Spleen (tissue), 11 donors: ENCODE results near the gene CRTC2. TPM values are rescaled to one million over a fixed set of nuclear protein-coding genes. Genes with fewer than 3 reads are reported as not detected.

Experiments
- DNase-seq: peaks from one replicate; pipeline ENCODE4 v3.0.0-alpha.2; 2020
- H3K27ac ChIP-seq, 8 donors: fragments of 200-600 bp; sonication (generic) in 7 of 8; 1 replicate in 4 of 8; 2 replicates in 4 of 8; pipeline versions ENCODE4 v1.5.0 to v1.8.0; 2016 to 2021; ENCODE audit warnings: inconsistent platforms in 4 of 8, mild to moderate bottlenecking in 4 of 8, moderate library complexity in 1 of 8
- H3K27me3 ChIP-seq, 7 donors: fragments of 200-600 bp; sonication (generic) in 6 of 7; replicated peaks in 1 of 7; 1 replicate in 4 of 7; 2 replicates in 3 of 7; pipeline versions ENCODE4 v1.5.0 to v1.8.0; 2016 to 2021; ENCODE audit warnings: inconsistent platforms in 3 of 7, mild to moderate bottlenecking in 1 of 7
- H3K36me3 ChIP-seq, 6 donors: fragments of 200-600 bp; sonication (generic) in 5 of 6; 1 replicate in 4 of 6; 2 replicates in 2 of 6; pipeline versions ENCODE4 v1.5.0 to v1.8.0; 2016 to 2021; ENCODE audit warnings: inconsistent platforms in 2 of 6
- H3K4me1 ChIP-seq, 6 donors: fragments of 200-600 bp; sonication (generic) in 5 of 6; 1 replicate in 3 of 6; 2 replicates in 3 of 6; pipeline versions ENCODE4 v1.5.0 to v1.8.0; 2016 to 2021; ENCODE audit warnings: inconsistent platforms in 3 of 6
- H3K4me3 ChIP-seq, 8 donors: fragments of 200-600 bp; sonication (generic) in 7 of 8; 1 replicate in 4 of 8; 2 replicates in 4 of 8; pipeline versions ENCODE4 v1.5.0 to v1.8.0; 2016 to 2021; ENCODE audit warnings: inconsistent platforms in 4 of 8, mild to moderate bottlenecking in 4 of 8, moderate library complexity in 2 of 8
- H3K9me3 ChIP-seq, 8 donors: fragments of 200-600 bp; sonication (generic) in 7 of 8; 1 replicate in 4 of 8; 2 replicates in 4 of 8; pipeline versions ENCODE4 v1.5.0 to v1.8.0; 2016 to 2021; ENCODE audit warnings: inconsistent platforms in 4 of 8
- CTCF ChIP-seq, 11 experiments: fragments of 200-600 bp in 7 of 11; fragments of 450-650 bp in 4 of 11; sonication (generic) in 4 of 11; IDR thresholded peaks in 8 of 11; conservative IDR thresholded peaks in 3 of 11; 1 replicate in 7 of 11; 2 replicates in 4 of 11; pipeline versions ENCODE4 v1.4.0 to v1.8.0; 2016 to 2021; ENCODE audit warnings: antibody characterized with exemption in 11 of 11, inconsistent platforms in 4 of 11, mild to moderate bottlenecking in 1 of 11
- POLR2A ChIP-seq, 3 donors: fragments of 450-650 bp; IDR thresholded peaks; one replicate each; pipeline ENCODE4 v1.5.1; 2017; ENCODE audit warnings: antibody characterized with exemption in 3 of 3, mild to moderate bottlenecking in 1 of 3
- POLR2AphosphoS5 ChIP-seq, 3 donors: sonication (generic); formaldehyde crosslinking; IDR thresholded peaks; one replicate each; pipeline ENCODE4 v1.5.1; 2017; ENCODE audit warnings: antibody characterized with exemption in 3 of 3
- WGBS, 5 donors: extraction: QIAGEN DNeasy Blood & Tissue Kit in 3 of 5; methylation state at CpG; one replicate each; pipeline versions ENCODE4 v1.1.5 to v1.1.7; 2013 to 2018; 5-methylcytosine and 5-hydroxymethylcytosine counted together
- intact Hi-C: fragments of 100-400 bp; cut with DNase I; formaldehyde crosslinking; loops from one replicate; pipeline ENCODE4 v1.15.0; 2023; ENCODE audit warnings: low total_unique reads
- microRNA-seq, 3 donors: library from miRNA; unstranded; fragments of <30 nt; microRNA quantifications; one replicate each; pipeline versions ENCODE4 to v1.1.0, GENCODE V29; 2019 to 2020
- polyA plus RNA-seq, 3 donors: library from polyadenylated mRNA; stranded (reverse); fragments of 200-250 nt; gene quantifications; one replicate each; pipeline ENCODE4 v1.2.1, GENCODE V29; 2013
- small RNA-seq, 4 donors: library from RNA; depleted of rRNA; stranded (forward); fragments of <200 nt; gene quantifications; one replicate each; pipeline ENCODE3, GENCODE V24; 2016
- total RNA-seq, 7 donors: library from RNA; depleted of rRNA in 3 of 7; stranded (reverse); fragments of >200 nt in 3 of 7; fragmentation: NEBNext Ultra II Directional in 4 of 7; extraction: Animal tissue kit (Norgen Biotek cat#: 25700) in 4 of 7; gene quantifications; one replicate each; pipeline versions ENCODE4 v1.1.0 to v1.2.1, GENCODE V29; 2016 to 2021
- donor health status: healthy with polysubstance abuse.
- donor health status: DM: no; HTN: no; CAD: no; lungs with moderate emphysema.
- donor health status: DM: no; HTN: no; CAD: no.
- donor health status: Bipolar disorder and iron deficiency.
- donor health status: healthy.
- donor health status: DM: no; HTN: no; CAD: no.
- donor health status: DM: yes; HTN: yes; CAD: no.

The CRTC2 gene
- total and polyA plus RNA-seq, 10 donors, result 34.8 to 80.1 (median 69.5) TPM

GRCh38 chr1:153903841-153904455 is 54.5 kb downstream of the CRTC2 start:
- intact Hi-C loops, result no loop called here
- DNase-seq, result no peak
- H3K27ac ChIP-seq, result no peak overlapping the region
- peaks cover 0 to 77% (median 20%) of the 10 kb centered on the region in 6 donors for H3K36me3 ChIP-seq
- peaks cover 0 to 69% (median 15%) of the 10 kb centered on the region in 6 donors for H3K4me1 ChIP-seq
- no peaks in the 10 kb centered on the region for H3K9me3 ChIP-seq
- no peak overlapping the region for H3K4me3 ChIP-seq
- 90 to 94% (median 93%) methylated on average over 14 of the region's 14 CpGs for WGBS, 5 donors
- TF ChIP-seq POLR2A (IDR thresholded peaks at IDR 0.05), result no peak
- TF ChIP-seq POLR2AphosphoS5 (IDR thresholded peaks at IDR 0.05), result no peak
- no peak for TF ChIP-seq CTCF (IDR thresholded peaks at IDR 0.05 in 8 of 11, conservative IDR thresholded peaks at IDR 0.05 in 3 of 11)
- H3K27me3 ChIP-seq, result no peaks in the 10 kb centered on the region

- Histone ChIP-seq H3K27me3 (no peaks in the 10 kb centered on the region), H3K4me3 (no peak overlapping the region), H3K9me3 (no peaks in the 10 kb centered on the region), H3K4me1 (peaks cover 0 to 71% (median 13%) of the 10 kb centered on the region in 6 donors), H3K27ac (no peak overlapping the region), H3K36me3 (peaks cover 0 to 86% (median 17%) of the 10 kb centered on the region in 6 donors)
- intact Hi-C loops, result no loop called here
- WGBS, 5 donors, result 84 to 100% (median 97%) methylated on average over 6 of the region's 6 CpGs
- TF ChIP-seq POLR2A (IDR thresholded peaks at IDR 0.05), result no peak
- no peak for TF ChIP-seq CTCF (IDR thresholded peaks at IDR 0.05 in 8 of 11, conservative IDR thresholded peaks at IDR 0.05 in 3 of 11)
- TF ChIP-seq POLR2AphosphoS5 (IDR thresholded peaks at IDR 0.05), result no peak
- DNase-seq, result no peak
Observed at GRCh38 chr1:153899509-153899908, 58.9 kb downstream of the CRTC2 start.

Small RNAs within 50 kb of the gene (microRNA-seq; reads per million reads assigned to microRNA genes)
- 0.28 to 2.2 (median 1.1) reads per million in 3 donors for gene MIR6737

Small RNAs within 50 kb of the gene (small RNA-seq; reads per million reads assigned to genes)
- 0 to 0.08 (median 0) reads per million in 4 donors for gene MIR6737

Other genes with a start within 250 kb of the CRTC2 start
- gene INTS3, start 230.6 kb downstream of the CRTC2 start, total RNA-seq, result 10 to 100 TPM; 38.1 to 66.2 (median 49.0) TPM
- gene INTS3, start 230.6 kb downstream of the CRTC2 start, polyA plus RNA-seq, result 10 to 100 TPM; 24.7 to 51.9 (median 46.6) TPM
- gene SLC27A3, start 183.2 kb downstream of the CRTC2 start, total RNA-seq, result 10 to 100 TPM; 11.1 to 28.4 (median 20.0) TPM
- 10 to 100 TPM; 23.4 to 54.5 (median 48.6) TPM for gene SLC27A3, start 183.2 kb downstream of the CRTC2 start, polyA plus RNA-seq
- 10 to 100 TPM; 44.2 to 68.1 (median 60.4) TPM for gene GATAD2B, start 35.6 kb downstream of the CRTC2 start, total RNA-seq
- 1 to 10 TPM; 3.7 to 7.1 (median 3.9) TPM for gene GATAD2B, start 35.6 kb downstream of the CRTC2 start, polyA plus RNA-seq
- 100 to 1,000 TPM; 135 to 211 (median 168) TPM for gene DENND4B, start 11.9 kb downstream of the CRTC2 start, total RNA-seq
- gene DENND4B, start 11.9 kb downstream of the CRTC2 start, polyA plus RNA-seq, result 100 to 1,000 TPM in 2 of 3 donors, 10 to 100 TPM in 1; 47.7 to 106 (median 104) TPM
- 10 to 100 TPM; 66.7 to 88.4 (median 81.1) TPM for gene SLC39A1, start 4.9 kb upstream of the CRTC2 start, total RNA-seq
- gene SLC39A1, start 4.9 kb upstream of the CRTC2 start, polyA plus RNA-seq, result 10 to 100 TPM; 23.6 to 41.3 (median 40.6) TPM
- 10 to 100 TPM in 2 of 7 donors, 1 to 10 TPM in 5; 6.1 to 18.0 (median 9.1) TPM for gene CREB3L4, start 9.3 kb upstream of the CRTC2 start, total RNA-seq
- gene CREB3L4, start 9.3 kb upstream of the CRTC2 start, polyA plus RNA-seq, result 10 to 100 TPM in 2 of 3 donors, 1 to 10 TPM in 1; 8.9 to 13.3 (median 11.7) TPM
- gene JTB, start 19.1 kb upstream of the CRTC2 start, total RNA-seq, result 100 to 1,000 TPM in 5 of 7 donors, 10 to 100 TPM in 2; 97.9 to 222 (median 102) TPM
- gene JTB, start 19.1 kb upstream of the CRTC2 start, polyA plus RNA-seq, result 100 to 1,000 TPM; 184 to 243 (median 204) TPM
- 100 to 1,000 TPM in 1 of 7 donors, 10 to 100 TPM in 6; 31.8 to 115 (median 49.4) TPM for gene RAB13, start 27.7 kb upstream of the CRTC2 start, total RNA-seq
- 100 to 1,000 TPM in 1 of 3 donors, 10 to 100 TPM in 2; 94.9 to 111 (median 98.1) TPM for gene RAB13, start 27.7 kb upstream of the CRTC2 start, polyA plus RNA-seq
- 1,000 to 10,000 TPM; 1,398 to 3,190 (median 2,190) TPM for gene RPS27, start 32.1 kb upstream of the CRTC2 start, total RNA-seq
- gene RPS27, start 32.1 kb upstream of the CRTC2 start, polyA plus RNA-seq, result over 10,000 TPM; 15,000 to 23,475 (median 23,384) TPM
- under 1 TPM in 5 of 7 donors, not detected in 2; 0.06 to 0.34 (median 0.10) TPM for gene NUP210L, start 196.5 kb upstream of the CRTC2 start, total RNA-seq
- under 1 TPM in 1 of 3 donors, not detected in 2; 0.02 TPM for gene NUP210L, start 196.5 kb upstream of the CRTC2 start, polyA plus RNA-seq
- gene TPM3, start 233.5 kb upstream of the CRTC2 start, total RNA-seq, result 100 to 1,000 TPM; 383 to 596 (median 456) TPM
- 100 to 1,000 TPM; 221 to 315 (median 240) TPM for gene TPM3, start 233.5 kb upstream of the CRTC2 start, polyA plus RNA-seq
- not detected for gene CFAP141, start 247.7 kb upstream of the CRTC2 start, total RNA-seq
- gene CFAP141, start 247.7 kb upstream of the CRTC2 start, polyA plus RNA-seq, result not detected